KMS-11 (cell line): ENCODE results near the gene CDK14.

Experiments
- H2AFZ ChIP-seq: fragments of 200-600 bp; sonication (generic); 2 replicates; pipeline ENCODE4 v1.6.1; 2016; ENCODE audit warnings: antibody characterized with exemption, mixed run types, low read depth
- H3K27ac ChIP-seq: fragments of 200-600 bp; sonication (generic); 2 replicates; pipeline ENCODE4 v1.6.1; 2016; ENCODE audit warnings: mild to moderate bottlenecking, mixed run types
- H3K27me3 ChIP-seq: fragments of 200-600 bp; sonication (generic); 2 replicates; pipeline ENCODE4 v1.6.1; 2017; ENCODE audit warnings: mild to moderate bottlenecking, low read depth, mixed run types, moderate library complexity; ENCODE audit not compliant: insufficient read depth
- H3K36me3 ChIP-seq: fragments of 200-600 bp; sonication (generic); 2 replicates; pipeline ENCODE4 v1.6.1; 2017; ENCODE audit warnings: mild to moderate bottlenecking, mixed run types; ENCODE audit not compliant: insufficient read depth
- H3K4me1 ChIP-seq: fragments of 200-600 bp; sonication (generic); 2 replicates; pipeline ENCODE4 v1.6.1; 2016; ENCODE audit warnings: mild to moderate bottlenecking, low read depth, mixed run types; ENCODE audit not compliant: poor library complexity, severe bottlenecking
- H3K4me2 ChIP-seq: fragments of 200-600 bp; sonication (generic); 2 replicates; pipeline ENCODE4 v1.7.0; 2016; ENCODE audit warnings: mild to moderate bottlenecking, mixed run types
- H3K4me3 ChIP-seq: fragments of 200-600 bp; sonication (generic); IDR thresholded peaks from 2 replicates; pipeline ENCODE4 v1.6.1; 2017; ENCODE audit warnings: low read depth, low read length, mixed read lengths; ENCODE audit not compliant: insufficient read depth
- H3K79me2 ChIP-seq: fragments of 200-600 bp; sonication (generic); 2 replicates; pipeline ENCODE4 v1.6.1; 2016; ENCODE audit warnings: low read depth, mixed run types; ENCODE audit not compliant: insufficient read depth
- H3K9ac ChIP-seq: fragments of 200-600 bp; sonication (generic); 2 replicates; pipeline ENCODE4 v1.6.1; 2016; ENCODE audit warnings: mild to moderate bottlenecking, mixed run types
- H4K20me1 ChIP-seq: fragments of 200-600 bp; sonication (generic); 2 replicates; pipeline ENCODE4 v1.6.1; 2016; ENCODE audit warnings: mild to moderate bottlenecking, mixed run types; ENCODE audit not compliant: insufficient read depth
- TF ChIP-seq, protein P1 (sequence below): fragments of 200-600 bp; sonication (generic); conservative IDR thresholded peaks from 2 replicates; pipeline ENCODE4 v1.6.1; 2017; ENCODE audit warnings: low read depth, mild to moderate bottlenecking, antibody characterized with exemption, low read length, moderate library complexity, mixed read lengths

The CDK14 gene

DNA sequence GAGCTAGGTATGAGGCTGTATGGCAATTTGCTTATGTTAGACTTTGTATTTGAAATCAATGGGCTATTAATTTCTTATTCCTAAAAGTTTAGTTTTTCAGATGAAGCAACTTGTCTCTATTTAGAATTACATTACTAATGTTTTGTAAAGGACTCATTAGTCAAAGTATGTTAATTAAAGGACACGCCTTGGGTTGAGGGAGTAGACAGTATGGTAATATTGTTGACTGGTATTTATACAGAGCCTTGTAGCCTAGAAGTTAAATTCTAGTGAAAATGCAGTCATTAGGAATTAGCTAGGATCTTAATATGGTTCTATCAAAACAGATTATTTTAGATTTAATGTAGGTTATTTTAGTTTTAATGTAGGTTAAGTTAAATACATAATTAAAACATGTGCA lies 6.2 kb downstream of the CDK14 start:
- Histone ChIP-seq H3K4me2 (no peak overlapping the region), H3K27ac (no peak overlapping the region), H3K79me2 (peaks cover 4% of the 10 kb centered on the region; the same call in 1 of the 2 replicates), H3K36me3 (no peaks in the 10 kb centered on the region), H3K4me1 (peaks cover 14% of the 10 kb centered on the region), H3K27me3 (no peaks in the 10 kb centered on the region), H3K9ac (no peak overlapping the region), H4K20me1 (no peaks in the 10 kb centered on the region), H3K4me3 (no peak overlapping the region), H2AFZ (no peak overlapping the region)
- TF ChIP-seq, protein P1, sequence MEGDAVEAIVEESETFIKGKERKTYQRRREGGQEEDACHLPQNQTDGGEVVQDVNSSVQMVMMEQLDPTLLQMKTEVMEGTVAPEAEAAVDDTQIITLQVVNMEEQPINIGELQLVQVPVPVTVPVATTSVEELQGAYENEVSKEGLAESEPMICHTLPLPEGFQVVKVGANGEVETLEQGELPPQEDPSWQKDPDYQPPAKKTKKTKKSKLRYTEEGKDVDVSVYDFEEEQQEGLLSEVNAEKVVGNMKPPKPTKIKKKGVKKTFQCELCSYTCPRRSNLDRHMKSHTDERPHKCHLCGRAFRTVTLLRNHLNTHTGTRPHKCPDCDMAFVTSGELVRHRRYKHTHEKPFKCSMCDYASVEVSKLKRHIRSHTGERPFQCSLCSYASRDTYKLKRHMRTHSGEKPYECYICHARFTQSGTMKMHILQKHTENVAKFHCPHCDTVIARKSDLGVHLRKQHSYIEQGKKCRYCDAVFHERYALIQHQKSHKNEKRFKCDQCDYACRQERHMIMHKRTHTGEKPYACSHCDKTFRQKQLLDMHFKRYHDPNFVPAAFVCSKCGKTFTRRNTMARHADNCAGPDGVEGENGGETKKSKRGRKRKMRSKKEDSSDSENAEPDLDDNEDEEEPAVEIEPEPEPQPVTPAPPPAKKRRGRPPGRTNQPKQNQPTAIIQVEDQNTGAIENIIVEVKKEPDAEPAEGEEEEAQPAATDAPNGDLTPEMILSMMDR = no peak

DNA sequence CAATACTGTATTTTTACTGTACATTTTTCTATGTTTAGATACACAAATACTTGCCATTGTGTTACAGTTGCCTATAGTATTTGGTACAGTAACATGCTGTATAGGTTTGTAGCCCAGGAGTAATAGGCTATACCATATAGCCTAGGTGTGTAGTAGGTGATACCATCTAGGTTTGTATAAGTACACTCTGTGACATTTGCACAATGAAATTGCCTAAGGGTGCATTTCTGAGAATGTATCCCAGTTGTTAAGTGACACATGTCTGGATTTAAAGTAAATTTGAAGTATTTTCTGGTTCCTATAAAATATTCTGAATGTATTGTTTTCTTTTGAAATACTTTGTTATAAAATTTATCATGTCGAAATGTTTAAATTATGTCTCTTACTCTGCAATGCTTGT lies 7.2 kb downstream of the CDK14 start:
- TF ChIP-seq, protein P1 = no peak
- H3K4me2 ChIP-seq = no peak overlapping the region
- H2AFZ ChIP-seq = no peak overlapping the region
- H4K20me1 ChIP-seq = no peaks in the 10 kb centered on the region
- no peak overlapping the region for H3K9ac ChIP-seq
- H3K27ac ChIP-seq = no peak overlapping the region
- no peaks in the 10 kb centered on the region for H3K27me3 ChIP-seq
- no peak overlapping the region for H3K4me3 ChIP-seq
- peaks cover 3% of the 10 kb centered on the region for H3K4me1 ChIP-seq
- H3K36me3 ChIP-seq = no peaks in the 10 kb centered on the region
- H3K79me2 ChIP-seq = 0 out of 2 replicates have a peak, but pooled peaks cover 4% of the 10 kb centered on the region

DNA sequence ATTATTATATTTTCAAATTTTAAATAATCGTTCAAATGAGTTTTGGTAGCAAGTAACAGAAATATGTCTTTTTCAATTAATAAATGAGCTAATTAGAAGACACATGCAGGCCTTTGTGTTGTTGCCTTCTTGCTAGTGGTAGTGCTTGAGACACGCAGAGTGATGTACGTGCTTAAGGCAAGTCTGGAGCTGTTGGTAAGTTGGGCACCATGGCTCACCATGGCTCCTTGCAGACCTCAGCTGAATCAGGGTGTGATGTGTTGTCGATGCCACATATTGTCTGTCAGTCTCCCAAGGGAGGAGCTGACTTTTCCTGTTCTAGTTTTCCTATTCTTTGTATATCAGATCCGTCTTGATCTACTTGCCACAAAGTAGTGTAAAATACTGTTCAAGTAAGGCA lies 8.3 kb downstream of the CDK14 start:
- no peak overlapping the region for H3K27ac ChIP-seq
- peaks cover 3% of the 10 kb centered on the region for H3K4me1 ChIP-seq
- 0 out of 2 replicates have a peak, but pooled peaks cover 4% of the 10 kb centered on the region for H3K79me2 ChIP-seq
- H4K20me1 ChIP-seq = no peaks in the 10 kb centered on the region
- H2AFZ ChIP-seq = no peak overlapping the region
- no peak overlapping the region for H3K4me3 ChIP-seq
- no peak overlapping the region for H3K4me2 ChIP-seq
- no peaks in the 10 kb centered on the region for H3K27me3 ChIP-seq
- no peaks in the 10 kb centered on the region for H3K36me3 ChIP-seq
- TF ChIP-seq, protein P1 = no peak
- no peak overlapping the region for H3K9ac ChIP-seq

DNA sequence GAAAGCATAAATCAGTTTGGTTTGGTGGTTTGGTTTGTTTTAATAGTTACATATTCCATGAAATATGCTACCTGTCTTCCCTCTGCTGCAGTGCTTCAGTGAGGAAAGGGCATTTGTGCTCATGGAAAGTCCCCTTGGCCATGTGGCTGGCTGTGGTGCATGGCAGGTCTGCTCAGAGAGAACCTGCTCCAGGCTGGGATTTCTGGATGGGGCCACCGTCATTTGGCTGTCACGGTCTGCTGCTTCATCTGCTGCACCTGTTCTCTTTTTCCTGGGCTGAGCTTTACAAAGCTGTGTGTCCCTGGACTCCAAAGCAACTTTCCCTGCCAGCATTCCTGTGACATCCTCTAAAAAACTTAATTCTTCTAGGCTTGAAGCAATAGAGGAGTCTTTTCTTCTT lies 8.9 kb downstream of the CDK14 start:
- H3K27me3 ChIP-seq = no peaks in the 10 kb centered on the region
- peaks cover 3% of the 10 kb centered on the region for H3K4me1 ChIP-seq
- H3K9ac ChIP-seq = no peak overlapping the region
- H3K79me2 ChIP-seq = 0 out of 2 replicates have a peak, but pooled peaks cover 4% of the 10 kb centered on the region
- H3K27ac ChIP-seq = no peak overlapping the region
- H4K20me1 ChIP-seq = no peaks in the 10 kb centered on the region
- H2AFZ ChIP-seq = no peak overlapping the region
- TF ChIP-seq, protein P1 = no peak
- H3K36me3 ChIP-seq = no peaks in the 10 kb centered on the region
- no peak overlapping the region for H3K4me2 ChIP-seq
- no peak overlapping the region for H3K4me3 ChIP-seq
